GM12878 (cell line): Measurements from ENCODE around the gene GLO1. TPM values are rescaled to one million over a fixed set of nuclear protein-coding genes. Genes with fewer than 3 reads are reported as not detected.
A peak's percentile ranks its signal among the peaks of the same experiment; 100 is the strongest.

ENCODE experiments used
- CHD1 ChIP-seq: IDR thresholded peaks from 2 replicates; pipeline ENCODE4 v1.6.1; 2012; ENCODE audit warnings: low read depth, low read length, improper control_type of control experiment
- CREB1 ChIP-seq: IDR thresholded peaks from 2 replicates; pipeline ENCODE4 v1.6.1; 2012; ENCODE audit warnings: low read depth, mild to moderate bottlenecking, inconsistent platforms
- CTCF ChIP-seq, 3 experiments: IDR thresholded peaks in 2 of 3; conservative IDR thresholded peaks in 1 of 3; 2 replicates each; pipeline ENCODE4 v1.5.1; 2011; ENCODE audit warnings: low read depth in 3 of 3, low read length in 3 of 3, mild to moderate bottlenecking in 3 of 3, control low read depth in 2 of 3, moderate library complexity in 2 of 3, inconsistent platforms in 1 of 3, mixed read lengths in 1 of 3; ENCODE audit not compliant: control insufficient read depth in 2 of 3, insufficient read depth in 1 of 3; ENCODE audit errors: extremely low read depth in 1 of 3
- ETV6 ChIP-seq, 2 experiments: fragments of 450-650 bp in 1 of 2; IDR thresholded peaks in 1 of 2; conservative IDR thresholded peaks in 1 of 2; 2 replicates each; pipeline ENCODE4 v1.6.1; 2014; ENCODE audit warnings: antibody characterized with exemption in 1 of 2, borderline replicate concordance in 1 of 2, low read depth in 1 of 2, mild to moderate bottlenecking in 1 of 2, moderate library complexity in 1 of 2
- IKZF2 ChIP-seq, 2 experiments: fragments of 450-650 bp; IDR thresholded peaks; 2 replicates each; pipeline ENCODE4 v1.6.1; 2017; ENCODE audit warnings: mild to moderate bottlenecking in 2 of 2, moderate library complexity in 2 of 2
- KDM1A ChIP-seq: fragments of 200-600 bp; sonication (generic); IDR thresholded peaks from 2 replicates; pipeline ENCODE4 v1.6.1; 2016; ENCODE audit warnings: borderline replicate concordance
- PKNOX1 ChIP-seq: fragments of 450-650 bp; IDR thresholded peaks from 2 replicates; pipeline ENCODE4 v1.6.1; 2016; ENCODE audit warnings: mild to moderate bottlenecking
- POU2F2 ChIP-seq: IDR thresholded peaks from 3 replicates; pipeline ENCODE4 v1.6.1; 2011; ENCODE audit warnings: low read depth, mild to moderate bottlenecking, low read length, borderline replicate concordance
- RB1 ChIP-seq: fragments of 450-650 bp; formaldehyde crosslinking; IDR thresholded peaks from 2 replicates; pipeline ENCODE4 v1.6.1; 2017; ENCODE audit warnings: mild to moderate bottlenecking, borderline replicate concordance
- RELA ChIP-seq: fragments of 450-650 bp; IDR thresholded peaks from 2 replicates; pipeline ENCODE4 v1.8.0; 2014; ENCODE audit warnings: borderline replicate concordance; ENCODE audit not compliant: partially characterized antibody
- RUNX3 ChIP-seq: IDR thresholded peaks from 2 replicates; pipeline ENCODE4 v1.6.1; 2012; ENCODE audit warnings: low read length, inconsistent platforms
- SKIL ChIP-seq: fragments of 450-650 bp; IDR thresholded peaks from 2 replicates; pipeline ENCODE4 v1.6.1; 2017; ENCODE audit warnings: mild to moderate bottlenecking, low read depth, inconsistent platforms; ENCODE audit not compliant: poor library complexity, severe bottlenecking
- SP1 ChIP-seq: IDR thresholded peaks from one replicate; pipeline ENCODE4 v1.6.1; 2011; ENCODE audit warnings: low read depth, low read length
- SREBF1 ChIP-seq: IDR thresholded peaks from 2 replicates; pipeline ENCODE4 v1.6.1; 2012; ENCODE audit warnings: mild to moderate bottlenecking, low read length
- SUZ12 ChIP-seq: fragments of 200-600 bp; sonication (generic); IDR thresholded peaks from one replicate; pipeline ENCODE4 v1.6.1; 2018; ENCODE audit warnings: antibody characterized with exemption, mild to moderate bottlenecking; ENCODE audit not compliant: unreplicated experiment
- USF1 ChIP-seq: IDR thresholded peaks from 2 replicates; pipeline ENCODE4 v1.6.1; 2011; ENCODE audit warnings: borderline replicate concordance, low read depth, mild to moderate bottlenecking, moderate library complexity, mixed read lengths, low read length; ENCODE audit not compliant: insufficient read depth; ENCODE audit errors: extremely low read length
- ZBTB4 ChIP-seq: fragments of 450-650 bp; formaldehyde crosslinking; IDR thresholded peaks from 2 replicates; pipeline ENCODE4 v1.4.0; 2022; ENCODE audit warnings: mild to moderate bottlenecking, moderate library complexity
- polyA plus RNA-seq, 11 experiments: library from polyadenylated mRNA; depleted of rRNA in 4 of 11; unstranded in 6 of 11; stranded (reverse) in 5 of 11; fragments of >200 nt; fragmentation: Nextera tagmentation in 4 of 11; fragmentation: Illumina TruSeq in 1 of 11; extraction: Ambion mirVana in 4 of 11; extraction: Trizol in 1 of 11; gene quantifications; 1 replicate in 1 of 11; 2 replicates in 10 of 11; pipeline versions ENCODE4 v1.2.1 to v1.2.3, GENCODE V29; 2011 to 2016; ENCODE audit warnings: inconsistent platforms in 2 of 11, missing spikeins in 2 of 11, low read depth in 1 of 11
- total RNA-seq, 4 experiments: library from RNA; depleted of rRNA in 3 of 4; stranded (reverse); fragments of >200 nt in 3 of 4; fragmentation: Illumina TruSeq in 1 of 4; extraction: Trizol in 1 of 4; gene quantifications; 2 replicates each; pipeline versions ENCODE4 v1.2.1 to v1.2.3, GENCODE V29; 2013 to 2021

Gene GLO1
- total and polyA plus RNA-seq, 10 of the 15 experiments (the other 5 are each of a cell fraction or from before 2014, with no cell fraction given): 105 to 227 (median 150) TPM

GRCh38 chr6:38671885-38672467 lies 31.0 kb downstream of the GLO1 start (continued):
- peak; percentile 70 to 84 (median 81) for TF ChIP-seq CTCF (IDR thresholded peaks at IDR 0.05 in 2 of 3, conservative IDR thresholded peaks at IDR 0.05 in 1 of 3; ENCODE audit: control insufficient read depth in 2 of 3, extremely low read depth in 1 of 3, insufficient read depth in 1 of 3, low read depth in 3 of 3, low read length in 3 of 3)
- TF ChIP-seq IKZF2 (IDR thresholded peaks at IDR 0.05): peak; percentile 39 to 48; a peak in 2 of 4 replicates
- peak in 1 of 2 experiments; percentile 29; a peak in 1 of 4 replicates for TF ChIP-seq ETV6 (conservative IDR thresholded peaks at IDR 0.05 in 1 of 2, IDR thresholded peaks at IDR 0.05 in 1 of 2; ENCODE audit: borderline replicate concordance in 1 of 2, low read depth in 1 of 2)
- no peak for TF ChIP-seq SP1
- TF ChIP-seq USF1: no peak
- peak; percentile 64 for TF ChIP-seq RUNX3
- TF ChIP-seq CHD1: no peak
- no peak for TF ChIP-seq POU2F2
- TF ChIP-seq KDM1A: no peak
- peak; percentile 20; the same call in 1 of the 2 replicates for TF ChIP-seq PKNOX1
- TF ChIP-seq CREB1: peak; percentile 22; the same call in 1 of the 2 replicates
- no peak for TF ChIP-seq ZBTB4 (CRISPR knock-in tag)
- no peak for TF ChIP-seq SUZ12
- no peak for TF ChIP-seq RELA
- TF ChIP-seq RB1: no peak
- TF ChIP-seq SREBF1: no peak
- TF ChIP-seq SKIL: no peak
